Endothelial cell of umbilical vein (primary cell): ENCODE results near the gene KCNJ8. TPM values are rescaled to one million over a fixed set of nuclear protein-coding genes. Genes with fewer than 3 reads are reported as not detected.

Experiments used
- BruUV-seq: library from RNA; stranded (reverse); fragments of 400-500 nt; replicated peaks from 2 replicates; lab custom pipeline; 2021; lab: Mats Ljungman, UMichigan
- CTCF ChIA-PET: fragments of 300-600, 350-600 bp; sonication (Branson Sonifier 250); formaldehyde crosslinking; loops from one replicate; lab custom pipeline; 2021; ENCODE audit warnings: antibody characterized with exemption, inconsistent platforms; lab: Charles Lee
- POLR2A ChIA-PET: fragments of 300-600, 350-600 bp; sonication (Branson Sonifier 250); formaldehyde crosslinking; loops from one replicate; lab custom pipeline; 2021; ENCODE audit warnings: antibody characterized with exemption, inconsistent platforms; lab: Charles Lee
- DNase-seq: peaks from one replicate; pipeline ENCODE4 v3.0.0-alpha.2; 2011; ENCODE audit warnings: low read depth, low spot score
- FAIRE-seq: peaks from 2 replicates; lab custom pipeline; 2011; peaks lifted over from hg19 to GRCh38; lab: Jason Lieb, UNC
- H2AFZ ChIP-seq: 2 replicates; pipeline ENCODE4 v1.6.0; 2012; ENCODE audit warnings: low read depth, low read length, control low read depth, inconsistent platforms
- H3K27ac ChIP-seq: 2 replicates; pipeline ENCODE4 v1.5.1; 2011; ENCODE audit warnings: low read depth, mild to moderate bottlenecking, control low read depth, low read length, moderate library complexity; ENCODE audit not compliant: insufficient read depth
- H3K27me3 ChIP-seq, 2 experiments: 2 replicates each; pipeline versions ENCODE4 v1.6.0 to v1.6.1; 2011; ENCODE audit warnings: low read length in 2 of 2, mixed read lengths in 1 of 2; ENCODE audit not compliant: control insufficient read depth in 2 of 2, insufficient read depth in 2 of 2
- H3K36me3 ChIP-seq, 2 experiments: 2 replicates in 1 of 2; 3 replicates in 1 of 2; pipeline ENCODE4 v1.5.1; 2011; ENCODE audit warnings: low read length in 2 of 2, mild to moderate bottlenecking in 1 of 2, moderate library complexity in 1 of 2; ENCODE audit not compliant: control insufficient read depth in 2 of 2, insufficient read depth in 2 of 2; ENCODE audit errors: extremely low read depth in 1 of 2
- H3K4me1 ChIP-seq: 3 replicates; pipeline ENCODE4 v1.5.1; 2011; ENCODE audit warnings: mild to moderate bottlenecking, low read length; ENCODE audit not compliant: control insufficient read depth, insufficient read depth; ENCODE audit errors: extremely low read depth
- H3K4me2 ChIP-seq: 2 replicates; pipeline ENCODE4 v1.6.1; 2011; ENCODE audit warnings: low read length, control low read depth, mixed read lengths; ENCODE audit not compliant: insufficient read depth
- H3K4me3 ChIP-seq, 3 experiments: fragments of 200-600 bp in 1 of 3; sonication (generic), shearing (Covaris generic) in 1 of 3; replicated peaks in 1 of 3; 2 replicates each; pipeline ENCODE4 v1.5.1; 2011 to 2016; ENCODE audit warnings: control low read depth in 3 of 3, low read length in 3 of 3, mild to moderate bottlenecking in 2 of 3, inconsistent platforms in 1 of 3, low read depth in 1 of 3, moderate library complexity in 1 of 3; ENCODE audit not compliant: insufficient read depth in 1 of 3
- H3K79me2 ChIP-seq: 2 replicates; pipeline ENCODE4 v1.6.0; 2012; ENCODE audit warnings: low read length, inconsistent platforms; ENCODE audit not compliant: control insufficient read depth, insufficient read depth
- H3K9ac ChIP-seq: replicated peaks from 2 replicates; pipeline ENCODE3; 2011; ENCODE audit warnings: low read length, control low read depth; ENCODE audit not compliant: insufficient read depth; ENCODE audit errors: extremely low read depth
- H3K9me1 ChIP-seq: replicated peaks from 3 replicates; pipeline ENCODE4 v1.6.0; 2011; ENCODE audit warnings: mild to moderate bottlenecking, low read length; ENCODE audit not compliant: control insufficient read depth, insufficient read depth; ENCODE audit errors: extremely low read depth
- H3K9me3 ChIP-seq: replicated peaks from 2 replicates; pipeline ENCODE4 v1.5.1; 2012; ENCODE audit warnings: low read length, inconsistent platforms; ENCODE audit not compliant: control insufficient read depth, insufficient read depth
- H4K20me1 ChIP-seq: replicated peaks from 2 replicates; pipeline ENCODE3; 2011; ENCODE audit warnings: mild to moderate bottlenecking, low read length; ENCODE audit not compliant: control insufficient read depth, insufficient read depth; ENCODE audit errors: extremely low read depth
- CTCF ChIP-seq, 2 donors: IDR thresholded peaks; 1 replicate in 1 of 2; 2 replicates in 1 of 2; pipeline ENCODE4 v1.5.1; 2011; ENCODE audit warnings: low read length in 2 of 2, mild to moderate bottlenecking in 2 of 2, moderate library complexity in 2 of 2, control low read depth in 1 of 2, inconsistent platforms in 1 of 2, low read depth in 1 of 2; ENCODE audit not compliant: insufficient read depth in 1 of 2; ENCODE audit errors: extremely low read depth in 1 of 2
- EZH2 ChIP-seq: IDR thresholded peaks from 2 replicates; pipeline ENCODE4 v1.6.1; 2012; ENCODE audit warnings: borderline replicate concordance, low read depth, mild to moderate bottlenecking, moderate library complexity, low read length, inconsistent platforms; ENCODE audit not compliant: severe bottlenecking
- FOS ChIP-seq: IDR thresholded peaks from 2 replicates; pipeline ENCODE4 v1.6.1; 2011; ENCODE audit warnings: mild to moderate bottlenecking, low read length, moderate library complexity, borderline replicate concordance; ENCODE audit not compliant: insufficient read depth
- GATA2 ChIP-seq: IDR thresholded peaks from 2 replicates; pipeline ENCODE4 v1.7.0; 2011; ENCODE audit warnings: low read depth, mild to moderate bottlenecking, moderate library complexity, mixed read lengths, low read length; ENCODE audit not compliant: insufficient read length, insufficient read depth
- JUN ChIP-seq: IDR thresholded peaks from 2 replicates; pipeline ENCODE4 v1.6.1; 2011; ENCODE audit warnings: borderline replicate concordance, low read depth; ENCODE audit not compliant: insufficient read length, insufficient read depth
- MAX ChIP-seq: IDR thresholded peaks from 2 replicates; pipeline ENCODE4 v1.6.1; 2011; ENCODE audit not compliant: insufficient read depth, insufficient read length
- MYC ChIP-seq: IDR thresholded peaks from one replicate; pipeline ENCODE4 v1.6.1; 2011; ENCODE audit warnings: mild to moderate bottlenecking, low read depth, low read length
- POLR2A ChIP-seq: IDR thresholded peaks from 2 replicates; pipeline ENCODE4 v1.6.1; 2012; ENCODE audit warnings: low read depth, mild to moderate bottlenecking, control low read depth, low read length
- POLR2AphosphoS5 ChIP-seq: IDR thresholded peaks from 2 replicates; pipeline ENCODE4 v1.6.1; 2012; ENCODE audit warnings: low read depth, mild to moderate bottlenecking, control low read depth, low read length, moderate library complexity; ENCODE audit not compliant: insufficient read depth
- dilution Hi-C: fragments of 300-500 bp; cut with MboI; formaldehyde crosslinking; loops from one replicate; pipeline ENCODE4 v1.15.0; 2019; ENCODE audit warnings: low sequenced_read_pairs; ENCODE audit not compliant: extremely low pct_ligation_motif_present
- intact Hi-C: fragments of 100-400 bp; cut with micrococcal nuclease; formaldehyde crosslinking; loops from one replicate; pipeline ENCODE4 v1.10.0; 2022
- polyA plus RNA-seq, 4 experiments: library from polyadenylated mRNA; depleted of rRNA in 3 of 4; stranded (reverse) in 3 of 4; unstranded in 1 of 4; fragments of >200 nt; gene quantifications; 2 replicates each; pipeline versions ENCODE4 v1.2.1 to v1.2.3, GENCODE V29; 2011 to 2012; ENCODE audit warnings: missing spikeins in 1 of 4
- total RNA-seq: library from RNA; stranded (reverse); gene quantifications from 2 replicates; pipeline ENCODE4 v1.2.3, GENCODE V29; 2021

Gene KCNJ8
- total and polyA plus RNA-seq, 2 donors (not counting 3 experiments of a cell fraction or from before 2014, with no cell fraction given), result not detected

GRCh38 chr12:21725731-21726130, 48.8 kb downstream of the KCNJ8 start:
- no peak overlapping the region for H3K27ac ChIP-seq
- intact Hi-C loops, result no loop called here
- no peak overlapping the region for H3K4me3 ChIP-seq
- dilution Hi-C loops, result no loop called here
- H4K20me1 ChIP-seq, result no peaks in the 10 kb centered on the region
- no peaks in the 10 kb centered on the region for H3K9me1 ChIP-seq
- H3K36me3 ChIP-seq, result no peaks in the 10 kb centered on the region
- CTCF ChIA-PET, result interaction anchor here (2.2 kb wide), 1 partner anchor 28 kb away, joined by 8 read pairs; no protein-coding TSS in a partner anchor
- no peak overlapping the region for H2AFZ ChIP-seq
- no peak overlapping the region for H3K4me2 ChIP-seq
- no peaks in the 10 kb centered on the region for H3K79me2 ChIP-seq
- no peaks in the 10 kb centered on the region for H3K9me3 ChIP-seq
- FAIRE-seq, result no peak
- H3K4me1 ChIP-seq, result no peaks in the 10 kb centered on the region
- peaks cover 0 to 3% of the 10 kb centered on the region in 2 experiments for H3K27me3 ChIP-seq
- TF ChIP-seq POLR2A (no peak), FOS (no peak), POLR2AphosphoS5 (no peak), JUN (no peak), MAX (no peak), EZH2 (no peak), CTCF (IDR thresholded peaks at IDR 0.05; ENCODE audit: extremely low read depth in 1 of 2, insufficient read depth in 1 of 2, low read depth in 1 of 2, low read length in 2 of 2) (no peak), MYC (no peak), GATA2 (no peak)
- no peak overlapping the region for H3K9ac ChIP-seq
- no TSS peak for BruUV-seq
- no peak for DNase-seq
- POLR2A ChIA-PET, result no interaction called here
